SK-N-SH treated with all-trans-retinoic acid at 6 μM for 48 hours (cell line): Measurements from ENCODE around the gene PFKP.

ENCODE experiments used
- ATAC-seq: fragments of 200-7000 bp; cut with Tn5 transposase; 3 replicates; pipeline ENCODE4 v1.9.1; 2020; ENCODE audit warnings: mild to moderate bottlenecking, moderate library complexity
- ARNTL ChIP-seq: fragments of 450-650 bp; formaldehyde crosslinking; IDR thresholded peaks from 2 replicates; pipeline ENCODE4 v1.5.0; 2020; ENCODE audit warnings: low read depth, mild to moderate bottlenecking, moderate library complexity, borderline replicate concordance
- BACH2 ChIP-seq: fragments of 250-450 bp; sonication (Bioruptor Pico); IDR thresholded peaks from 2 replicates; pipeline ENCODE4 v1.9.0; 2021; ENCODE audit warnings: mild to moderate bottlenecking, borderline replicate concordance
- CREB5 ChIP-seq: fragments of 250-450 bp; sonication (Bioruptor Pico); IDR thresholded peaks from 2 replicates; pipeline ENCODE4 v1.5.1; 2020; ENCODE audit warnings: low read depth, mild to moderate bottlenecking, moderate library complexity
- CSRNP3 ChIP-seq: fragments of 250-450 bp; sonication (Bioruptor Pico); IDR thresholded peaks from 2 replicates; pipeline ENCODE4 v1.5.1; 2021; ENCODE audit warnings: mild to moderate bottlenecking, moderate library complexity
- GLIS3 ChIP-seq: fragments of 250-450 bp; sonication (Bioruptor Pico); IDR thresholded peaks from 2 replicates; pipeline ENCODE4 v1.5.0; 2020; ENCODE audit warnings: mild to moderate bottlenecking, moderate library complexity
- ISL1 ChIP-seq: fragments of 250-450 bp; sonication (Bioruptor Pico); IDR thresholded peaks from 2 replicates; pipeline ENCODE4 v2.1.2; 2022; ENCODE audit warnings: mild to moderate bottlenecking, moderate library complexity
- OSR1 ChIP-seq: fragments of 250-450 bp; sonication (Bioruptor Pico); IDR thresholded peaks from 2 replicates; pipeline ENCODE4 v1.8.0; 2022; ENCODE audit warnings: moderate library complexity, mild to moderate bottlenecking, inconsistent platforms
- PATZ1 ChIP-seq: fragments of 250-450 bp; sonication (Bioruptor Pico); IDR thresholded peaks from 2 replicates; pipeline ENCODE4 v1.8.0; 2020; ENCODE audit warnings: mild to moderate bottlenecking, moderate library complexity, borderline replicate concordance
- POU6F1 ChIP-seq: fragments of 250-450 bp; sonication (Bioruptor Pico); IDR thresholded peaks from 2 replicates; pipeline ENCODE4 v1.8.0; 2021; ENCODE audit warnings: low read depth, mild to moderate bottlenecking, moderate library complexity, borderline replicate concordance
- PPARA ChIP-seq: fragments of 250-450 bp; sonication (Bioruptor Pico); IDR thresholded peaks from 2 replicates; pipeline ENCODE4 v1.5.0; 2020; ENCODE audit warnings: mild to moderate bottlenecking, borderline replicate concordance
- RARB ChIP-seq: fragments of 250-450 bp; sonication (Bioruptor Pico); IDR thresholded peaks from 2 replicates; pipeline ENCODE4 v1.8.0; 2021; ENCODE audit warnings: mild to moderate bottlenecking, moderate library complexity
- SNAI2 ChIP-seq: fragments of 250-450 bp; sonication (Bioruptor Pico); IDR thresholded peaks from 2 replicates; pipeline ENCODE4 v1.5.0; 2020; ENCODE audit warnings: mild to moderate bottlenecking, moderate library complexity
- TCF4 ChIP-seq: fragments of 250-450 bp; sonication (Bioruptor Pico); IDR thresholded peaks from 2 replicates; pipeline ENCODE4 v1.8.0; 2021; ENCODE audit warnings: mild to moderate bottlenecking, moderate library complexity, borderline replicate concordance
- TOX ChIP-seq: fragments of 250-450 bp; sonication (Bioruptor Pico); IDR thresholded peaks from 2 replicates; pipeline ENCODE4 v1.8.0; 2021; ENCODE audit warnings: mild to moderate bottlenecking, moderate library complexity, borderline replicate concordance
- ZC3H10 ChIP-seq: fragments of 250-450 bp; sonication (Bioruptor Pico); IDR thresholded peaks from 2 replicates; pipeline ENCODE4 v1.5.1; 2021; ENCODE audit warnings: mild to moderate bottlenecking, moderate library complexity
- ZFP3 ChIP-seq: fragments of 250-450 bp; sonication (Bioruptor Pico); IDR thresholded peaks from 2 replicates; pipeline ENCODE4 v1.5.0; 2020; ENCODE audit warnings: mild to moderate bottlenecking, moderate library complexity
- ZFP30 ChIP-seq: fragments of 450-650 bp; formaldehyde crosslinking; IDR thresholded peaks from 2 replicates; pipeline ENCODE4 v1.5.0; 2022; ENCODE audit warnings: mild to moderate bottlenecking, moderate library complexity
- ZNF565 ChIP-seq: fragments of 450-650 bp; formaldehyde crosslinking; conservative IDR thresholded peaks from 2 replicates; pipeline ENCODE4 v1.5.0; 2020; ENCODE audit warnings: low read depth, mild to moderate bottlenecking, moderate library complexity
- ZNF70 ChIP-seq: fragments of 450-650 bp; formaldehyde crosslinking; IDR thresholded peaks from 2 replicates; pipeline ENCODE4 v1.5.0; 2020; ENCODE audit warnings: mild to moderate bottlenecking, moderate library complexity
- ZNF8 ChIP-seq: fragments of 450-650 bp; formaldehyde crosslinking; IDR thresholded peaks from 2 replicates; pipeline ENCODE4 v1.5.0; 2020; ENCODE audit warnings: mild to moderate bottlenecking, moderate library complexity

The PFKP gene

GRCh38 chr10:3043512-3044368 is 23.6 kb upstream of the PFKP start:
- TF ChIP-seq ISL1 (CRISPR knock-in tag) (no peak), ZC3H10 (CRISPR knock-in tag) (no peak), ZNF70 (CRISPR knock-in tag) (no peak), ZNF8 (CRISPR knock-in tag) (no peak), ZFP30 (CRISPR knock-in tag) (no peak), TCF4 (CRISPR knock-in tag) (no peak), BACH2 (no peak), CREB5 (CRISPR knock-in tag) (no peak), TOX (CRISPR knock-in tag) (no peak), SNAI2 (CRISPR knock-in tag) (no peak), POU6F1 (no peak), OSR1 (CRISPR knock-in tag) (no peak), CSRNP3 (no peak)
- TF ChIP-seq, all 23 proteins: peak for 0
- ATAC-seq, result peak; percentile 75

GRCh38 chr10:3045471-3046209 is 21.7 kb upstream of the PFKP start:
- TF ChIP-seq ISL1 (CRISPR knock-in tag) (peak; percentile 62), ZNF8 (CRISPR knock-in tag) (no peak), ZNF565 (no peak), ARNTL (no peak), PATZ1 (peak; percentile 44; the same call in 1 of the 2 replicates), ZFP30 (CRISPR knock-in tag) (no peak), GLIS3 (no peak), ZFP3 (CRISPR knock-in tag) (0 out of 2 replicates have a peak, but pooled peaks have one; percentile 28), CSRNP3 (no peak), OSR1 (CRISPR knock-in tag) (no peak), TCF4 (CRISPR knock-in tag) (no peak), ZC3H10 (CRISPR knock-in tag) (no peak)
- TF ChIP-seq, all 23 proteins: peak for 3
- peak; percentile 84 for ATAC-seq

GRCh38 chr10:3046210-3046779 is 21.1 kb upstream of the PFKP start:
- no peak; the same call in 2 of the 3 replicates for ATAC-seq
- TF ChIP-seq CSRNP3, result no peak
- no peak for TF ChIP-seq GLIS3
- TF ChIP-seq ZNF70 (CRISPR knock-in tag), result no peak
- TF ChIP-seq PATZ1, result no peak
- TF ChIP-seq BACH2, result no peak
- TF ChIP-seq TOX (CRISPR knock-in tag), result no peak
- TF ChIP-seq SNAI2 (CRISPR knock-in tag), result no peak
- TF ChIP-seq TCF4 (CRISPR knock-in tag), result no peak
- TF ChIP-seq PPARA (CRISPR knock-in tag), result no peak
- no peak for TF ChIP-seq ARNTL
- TF ChIP-seq POU6F1, result no peak
- TF ChIP-seq ISL1 (CRISPR knock-in tag), result no peak
- no peak for TF ChIP-seq ZC3H10 (CRISPR knock-in tag)
- no peak for TF ChIP-seq ZNF565
- TF ChIP-seq RARB, result no peak
